Retinal pigment epithelial cell (primary cell): Measurements from ENCODE around the gene DACH1.

Experiments used
- DNase-seq: peaks from one replicate; pipeline ENCODE4 v3.0.0-alpha.2; 2010; ENCODE audit warnings: low read depth
- H3K4me3 ChIP-seq: 2 replicates; pipeline ENCODE4 v1.5.1; 2011; ENCODE audit warnings: mild to moderate bottlenecking, low read length, control low read depth, moderate library complexity
- TF ChIP-seq, protein P1 (sequence below): conservative IDR thresholded peaks from 2 replicates; pipeline ENCODE4 v1.5.1; 2011; ENCODE audit warnings: low read depth, low read length, control low read depth, inconsistent platforms

DACH1 gene

DNA sequence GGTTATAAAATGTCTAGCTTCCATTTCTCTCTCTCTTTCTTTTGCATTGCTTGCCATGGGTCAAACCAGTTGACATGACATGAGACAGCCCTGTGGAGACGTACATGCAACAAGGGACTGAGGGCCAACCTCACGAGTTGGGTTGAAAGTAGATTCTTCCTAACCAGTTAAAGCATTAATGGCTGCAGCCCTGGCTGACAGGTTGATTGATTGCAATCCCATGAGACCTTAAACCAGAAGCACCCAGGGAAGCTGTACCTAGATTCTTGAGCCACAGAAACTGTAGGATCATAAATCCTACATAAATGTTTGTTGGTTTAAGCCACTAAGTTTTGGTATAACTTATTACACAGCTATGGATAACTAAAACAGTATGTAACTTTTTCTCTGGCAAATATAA lies 373.8 kb downstream of the DACH1 start:
- H3K4me3 ChIP-seq = no peak overlapping the region
- no peak for DNase-seq
- TF ChIP-seq, protein P1, sequence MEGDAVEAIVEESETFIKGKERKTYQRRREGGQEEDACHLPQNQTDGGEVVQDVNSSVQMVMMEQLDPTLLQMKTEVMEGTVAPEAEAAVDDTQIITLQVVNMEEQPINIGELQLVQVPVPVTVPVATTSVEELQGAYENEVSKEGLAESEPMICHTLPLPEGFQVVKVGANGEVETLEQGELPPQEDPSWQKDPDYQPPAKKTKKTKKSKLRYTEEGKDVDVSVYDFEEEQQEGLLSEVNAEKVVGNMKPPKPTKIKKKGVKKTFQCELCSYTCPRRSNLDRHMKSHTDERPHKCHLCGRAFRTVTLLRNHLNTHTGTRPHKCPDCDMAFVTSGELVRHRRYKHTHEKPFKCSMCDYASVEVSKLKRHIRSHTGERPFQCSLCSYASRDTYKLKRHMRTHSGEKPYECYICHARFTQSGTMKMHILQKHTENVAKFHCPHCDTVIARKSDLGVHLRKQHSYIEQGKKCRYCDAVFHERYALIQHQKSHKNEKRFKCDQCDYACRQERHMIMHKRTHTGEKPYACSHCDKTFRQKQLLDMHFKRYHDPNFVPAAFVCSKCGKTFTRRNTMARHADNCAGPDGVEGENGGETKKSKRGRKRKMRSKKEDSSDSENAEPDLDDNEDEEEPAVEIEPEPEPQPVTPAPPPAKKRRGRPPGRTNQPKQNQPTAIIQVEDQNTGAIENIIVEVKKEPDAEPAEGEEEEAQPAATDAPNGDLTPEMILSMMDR = no peak

DNA sequence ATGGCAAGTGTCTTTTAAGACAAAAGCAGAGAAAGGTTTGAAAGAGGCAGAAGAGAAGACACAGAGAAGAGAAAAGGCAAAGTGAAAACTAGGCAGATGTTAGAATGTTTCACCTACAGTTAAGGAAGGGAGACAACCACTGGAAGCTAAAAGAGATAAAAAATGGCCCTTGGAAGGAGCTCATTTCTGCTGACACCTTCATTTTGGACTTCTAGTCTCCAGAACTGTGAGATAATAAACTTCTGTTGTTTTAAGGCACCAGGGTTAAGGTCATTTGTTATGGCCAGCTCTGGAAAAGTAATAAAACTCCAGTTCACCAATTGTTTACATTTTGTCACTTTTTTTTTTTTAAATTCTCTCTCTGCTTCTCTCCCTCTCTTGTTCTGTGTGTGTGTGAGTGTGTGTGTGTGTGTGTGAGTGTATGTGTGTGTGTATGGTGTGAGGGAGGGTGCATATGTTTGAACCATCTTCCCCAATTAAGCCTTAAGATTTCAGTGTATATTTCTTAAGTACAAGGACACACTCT lies 374.6 kb downstream of the DACH1 start:
- no peak for DNase-seq
- TF ChIP-seq, protein P1 = no peak
- no peak overlapping the region for H3K4me3 ChIP-seq

DNA sequence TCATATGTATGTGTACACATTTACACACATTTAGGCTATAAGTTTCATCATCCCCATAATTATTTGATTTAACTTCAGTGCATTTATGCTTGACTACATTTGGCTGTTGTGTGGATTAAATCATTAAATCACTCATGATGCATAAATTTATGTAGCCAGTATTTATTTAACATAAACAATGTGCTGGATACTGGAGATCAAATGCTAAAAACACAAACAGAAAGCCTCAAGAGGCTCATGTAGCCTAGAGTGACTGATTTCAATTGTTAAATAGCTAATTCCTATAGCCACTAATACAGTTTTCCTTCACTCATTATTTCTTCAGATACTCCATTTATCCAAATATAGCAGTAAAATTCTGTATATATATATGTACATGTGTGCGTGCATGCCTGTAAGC lies 376.0 kb downstream of the DACH1 start:
- TF ChIP-seq, protein P1 = no peak
- DNase-seq = no peak
- no peak overlapping the region for H3K4me3 ChIP-seq

GRCh38 chr13:71489041-71489440 lies 378.0 kb downstream of the DACH1 start:
- no peak overlapping the region for H3K4me3 ChIP-seq
- DNase-seq = no peak
- TF ChIP-seq, protein P1 = no peak

GRCh38 chr13:71488201-71488600 lies 378.8 kb downstream of the DACH1 start:
- H3K4me3 ChIP-seq = no peak overlapping the region
- TF ChIP-seq, protein P1 = no peak
- no peak for DNase-seq

- no peak overlapping the region for H3K4me3 ChIP-seq
- TF ChIP-seq, protein P1 = no peak
- no peak for DNase-seq
Measured at GRCh38 chr13:71485913-71486312, 381.1 kb downstream of the DACH1 start.

DNA sequence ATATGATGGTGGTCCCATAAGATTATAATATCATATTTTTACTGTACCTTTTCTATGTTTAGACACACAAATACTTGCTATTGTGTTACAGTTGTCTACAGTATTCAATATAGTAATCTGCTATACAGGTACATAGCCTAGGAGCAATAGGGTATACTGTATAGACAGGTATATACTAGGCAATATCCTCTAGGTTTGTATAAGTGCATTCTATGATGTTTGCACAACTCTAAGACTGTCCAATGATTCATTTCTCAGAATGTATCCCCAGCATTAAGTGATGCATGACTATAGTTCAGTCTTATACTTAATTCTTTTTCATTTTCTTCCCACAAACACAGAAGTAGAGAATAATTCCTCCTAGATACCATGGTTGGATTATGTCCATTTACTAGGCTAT lies 383.3 kb downstream of the DACH1 start:
- no peak overlapping the region for H3K4me3 ChIP-seq
- no peak for DNase-seq
- TF ChIP-seq, protein P1 = no peak
